Measurements from ENCODE around the gene ELP5. TPM values are rescaled to one million over a fixed set of nuclear protein-coding genes. Genes with fewer than 3 reads are reported as not detected.

Gene ELP5
- total RNA-seq, 1 experiment from 2014 or later: 49.6 TPM

GRCh38 chr17:7225711-7226331, 26.2 kb upstream of the ELP5 start:
- peaks cover 41 to 90% (median 85%) of the 10 kb centered on the region in 3 experiments; a peak in 6 of 7 replicates for H3K36me3 Mint-ChIP-seq (ENCODE audit: insufficient read depth in 1 of 3, low read depth in 3 of 3)
- Histone ChIP-seq H3K4ac (ENCODE audit: low read depth, low read length) (no peak overlapping the region), H2BK15ac (ENCODE audit: low read depth, low read length) (no peak overlapping the region), H2BK5ac (ENCODE audit: insufficient read length, low read length) (no peak overlapping the region), H4K20me1 (ENCODE audit: control insufficient read depth, insufficient read depth, insufficient read length) (no peaks in the 10 kb centered on the region), H3K14ac (ENCODE audit: insufficient read depth, low read length) (no peak overlapping the region), H3K79me2 (ENCODE audit: insufficient read depth, low read length) (no peaks in the 10 kb centered on the region), H4K91ac (ENCODE audit: insufficient read length, low read depth, low read length) (no peak overlapping the region), H3K79me1 (ENCODE audit: insufficient read depth, low read depth, low read length, poor library complexity, severe bottlenecking) (peaks cover 3% of the 10 kb centered on the region), H4K8ac (replicated peaks; ENCODE audit: insufficient read length, low read depth, low read length) (no peak overlapping the region), H2AK5ac (ENCODE audit: insufficient read length, low read length) (no peak overlapping the region), H3K9ac (ENCODE audit: extremely low read depth, insufficient read length, low read length) (no peak overlapping the region), H3K23me2 (ENCODE audit: insufficient read length, low read depth, low read length, poor library complexity, severe bottlenecking) (no peaks in the 10 kb centered on the region), H3T11ph (ENCODE audit: low read length) (no peak overlapping the region), H3K4me2 (ENCODE audit: insufficient read depth, insufficient read length, low read length) (no peak overlapping the region), H3K18ac (ENCODE audit: insufficient read length, low read depth, low read length) (no peak overlapping the region), H3K27ac (ENCODE audit: insufficient read length, low read depth, low read length) (no peak overlapping the region), H2BK120ac (ENCODE audit: low read depth, low read length, poor library complexity, severe bottlenecking) (no peak overlapping the region), H3K56ac (ENCODE audit: insufficient read length, low read depth, low read length) (no peak overlapping the region), H3K27me3 (ENCODE audit: insufficient read depth, low read length) (no peaks in the 10 kb centered on the region), H2BK12ac (ENCODE audit: insufficient read length, low read depth, low read length) (no peak overlapping the region), H3K23ac (ENCODE audit: insufficient read length, low read depth, low read length) (no peak overlapping the region), H3K4me1 (ENCODE audit: insufficient read depth, low read length) (no peaks in the 10 kb centered on the region), H2AFZ (ENCODE audit: low read length) (no peak overlapping the region), H2BK20ac (ENCODE audit: low read depth, low read length, poor library complexity, severe bottlenecking) (no peak overlapping the region), H4K5ac (ENCODE audit: insufficient read length, low read depth, low read length) (no peak overlapping the region), H3K9me3 (ENCODE audit: control insufficient read depth, low read depth, low read length) (no peaks in the 10 kb centered on the region)
- no peak overlapping the region for H3K4me3 Mint-ChIP-seq
- H3K27me3 Mint-ChIP-seq (ENCODE audit: low read depth): peaks cover 1% of the 10 kb centered on the region; the same call in 1 of the 2 replicates
- WGBS (ENCODE audit: extremely low coverage, insufficient read length, low lambda C conversion rate): no CpG with 5 or more reads among the region's 21 CpGs
- peaks cover 8 to 12% of the 10 kb centered on the region in 2 experiments for H3K4me1 Mint-ChIP-seq
- H3K9me3 Mint-ChIP-seq: no peaks in the 10 kb centered on the region; a peak in 1 of 5 replicates
- no peak for DNase-seq
- no peak for TF ChIP-seq CTCF (conservative IDR thresholded peaks at IDR 0.05)
- H3K27ac Mint-ChIP-seq: no peak overlapping the region
